Heart left ventricle (tissue), 13 donors: ENCODE results near the gene CALCA.

Source experiments
- POLR2A ChIP-seq, 2 donors: fragments of 450-650 bp; IDR thresholded peaks; one replicate each; pipeline ENCODE4 v1.6.1; 2017; ENCODE audit warnings: antibody characterized with exemption in 2 of 2, mild to moderate bottlenecking in 2 of 2, moderate library complexity in 2 of 2
- TF ChIP-seq, protein P1 (sequence below), 12 donors: fragments of 200-600 bp; sonication (generic) in 4 of 12; IDR thresholded peaks; one replicate each; pipeline versions ENCODE4 v1.5.0 to v1.8.0; 2018 to 2022; ENCODE audit warnings: antibody characterized with exemption in 12 of 12, mild to moderate bottlenecking in 5 of 12
- donor health status: ischemic (EF 13 %, LVEDD 7.1; RV severe dilation, severe dysfunction).
- donor health status: DM: no; HTN: yes; CAD: no.
- donor health status: DM: no; HTN: no; CAD: no.
- donor health status: ischemic (EF 25% LVEDD 6.9; RV normal size, moderate dysfunction).
- donor health status: ischemic (EF 25% LVEDD 5.7; RV mildly dilated, moderate dysfunction).
- donor health status: ischemic (EF 35%, LVEDD 5.7; RV mildly dilated, moderate dysfunction).
- donor health status: nonischemic (EF 11% LVEDD 7.7; RV severe dilation, severe dysfunction).
- donor health status: DM: yes; HTN: yes; CAD: no.
- donor health status: PGD.
- donor health status: ischemic (EF 29% LVEDD 5.4; RV normal size, mild dysfunction).
- donor health status: nonischemic (EF 23%, LVEDD 6.1; RV moderate dilation, normal function).

DNA sequence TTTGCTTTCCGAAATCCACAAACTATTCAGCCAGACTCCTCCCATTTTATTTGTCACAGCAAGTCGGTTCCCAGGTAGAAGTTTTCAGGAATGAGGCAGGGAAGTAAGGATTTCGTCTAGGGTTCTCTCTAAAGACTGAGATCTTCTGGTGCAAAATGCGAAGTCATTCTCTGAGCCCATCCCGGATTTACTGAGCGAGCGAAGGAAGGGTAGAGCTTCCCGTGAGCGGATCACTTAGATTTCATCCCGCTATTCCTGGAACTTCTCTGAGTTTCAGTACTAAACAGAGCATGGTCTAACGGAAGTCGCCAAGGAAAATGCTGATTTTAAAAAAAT, 3.1 kb upstream of the CALCA start:
- TF ChIP-seq, protein P1, sequence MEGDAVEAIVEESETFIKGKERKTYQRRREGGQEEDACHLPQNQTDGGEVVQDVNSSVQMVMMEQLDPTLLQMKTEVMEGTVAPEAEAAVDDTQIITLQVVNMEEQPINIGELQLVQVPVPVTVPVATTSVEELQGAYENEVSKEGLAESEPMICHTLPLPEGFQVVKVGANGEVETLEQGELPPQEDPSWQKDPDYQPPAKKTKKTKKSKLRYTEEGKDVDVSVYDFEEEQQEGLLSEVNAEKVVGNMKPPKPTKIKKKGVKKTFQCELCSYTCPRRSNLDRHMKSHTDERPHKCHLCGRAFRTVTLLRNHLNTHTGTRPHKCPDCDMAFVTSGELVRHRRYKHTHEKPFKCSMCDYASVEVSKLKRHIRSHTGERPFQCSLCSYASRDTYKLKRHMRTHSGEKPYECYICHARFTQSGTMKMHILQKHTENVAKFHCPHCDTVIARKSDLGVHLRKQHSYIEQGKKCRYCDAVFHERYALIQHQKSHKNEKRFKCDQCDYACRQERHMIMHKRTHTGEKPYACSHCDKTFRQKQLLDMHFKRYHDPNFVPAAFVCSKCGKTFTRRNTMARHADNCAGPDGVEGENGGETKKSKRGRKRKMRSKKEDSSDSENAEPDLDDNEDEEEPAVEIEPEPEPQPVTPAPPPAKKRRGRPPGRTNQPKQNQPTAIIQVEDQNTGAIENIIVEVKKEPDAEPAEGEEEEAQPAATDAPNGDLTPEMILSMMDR (IDR thresholded peaks at IDR 0.05) = no peak
- TF ChIP-seq POLR2A (IDR thresholded peaks at IDR 0.05) = no peak
